Lower leg skin (tissue), 3 donors: ENCODE results near the gene CHAT.

Source experiments
- POLR2A ChIP-seq, 2 donors: fragments of 450-650 bp; IDR thresholded peaks; one replicate each; pipeline ENCODE4 v1.6.1; 2016 to 2017; ENCODE audit warnings: antibody characterized with exemption in 2 of 2, mild to moderate bottlenecking in 1 of 2, moderate library complexity in 1 of 2
- TF ChIP-seq, protein P1 (sequence below), 3 donors: fragments of 450-650 bp; IDR thresholded peaks; one replicate each; pipeline ENCODE4 v1.5.1; 2016; ENCODE audit warnings: antibody characterized with exemption in 3 of 3, mild to moderate bottlenecking in 3 of 3, moderate library complexity in 2 of 3

DNA sequence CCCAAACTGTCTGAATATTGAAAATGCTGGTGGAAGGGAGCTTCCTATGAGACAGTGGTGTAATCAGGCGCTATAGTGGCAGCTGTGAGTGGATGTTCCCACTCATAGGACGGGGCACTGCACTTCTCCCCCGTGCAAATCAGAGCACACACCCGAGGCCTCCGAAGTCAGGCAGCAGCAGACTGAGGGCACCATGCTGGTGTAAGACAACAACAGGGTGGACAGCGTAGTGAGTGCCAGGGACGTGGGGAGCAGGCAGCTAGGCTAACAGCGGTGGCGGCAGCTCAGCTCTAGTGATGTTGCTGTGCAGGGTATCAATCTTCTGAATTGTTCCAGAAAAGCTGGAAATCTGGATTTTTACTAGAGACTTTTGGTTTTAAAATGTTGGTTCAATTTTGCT lies 84.8 kb downstream of the CHAT start:
- TF ChIP-seq POLR2A (IDR thresholded peaks at IDR 0.05): no peak
- TF ChIP-seq, protein P1, sequence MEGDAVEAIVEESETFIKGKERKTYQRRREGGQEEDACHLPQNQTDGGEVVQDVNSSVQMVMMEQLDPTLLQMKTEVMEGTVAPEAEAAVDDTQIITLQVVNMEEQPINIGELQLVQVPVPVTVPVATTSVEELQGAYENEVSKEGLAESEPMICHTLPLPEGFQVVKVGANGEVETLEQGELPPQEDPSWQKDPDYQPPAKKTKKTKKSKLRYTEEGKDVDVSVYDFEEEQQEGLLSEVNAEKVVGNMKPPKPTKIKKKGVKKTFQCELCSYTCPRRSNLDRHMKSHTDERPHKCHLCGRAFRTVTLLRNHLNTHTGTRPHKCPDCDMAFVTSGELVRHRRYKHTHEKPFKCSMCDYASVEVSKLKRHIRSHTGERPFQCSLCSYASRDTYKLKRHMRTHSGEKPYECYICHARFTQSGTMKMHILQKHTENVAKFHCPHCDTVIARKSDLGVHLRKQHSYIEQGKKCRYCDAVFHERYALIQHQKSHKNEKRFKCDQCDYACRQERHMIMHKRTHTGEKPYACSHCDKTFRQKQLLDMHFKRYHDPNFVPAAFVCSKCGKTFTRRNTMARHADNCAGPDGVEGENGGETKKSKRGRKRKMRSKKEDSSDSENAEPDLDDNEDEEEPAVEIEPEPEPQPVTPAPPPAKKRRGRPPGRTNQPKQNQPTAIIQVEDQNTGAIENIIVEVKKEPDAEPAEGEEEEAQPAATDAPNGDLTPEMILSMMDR (IDR thresholded peaks at IDR 0.05): no peak
